Smooth muscle cell (in vitro differentiated cells): ENCODE data around the gene FAM237B. TPM values are rescaled to one million over a fixed set of nuclear protein-coding genes. Genes with fewer than 3 reads are reported as not detected.
A peak's percentile ranks its signal among the peaks of the same experiment; 100 is the strongest.
"Not testable (repeated sequence)": the region's sequence is repeated elsewhere in the genome, so short reads cannot be mapped to it uniquely, and the experiment has no call there.

Experiments used
- DNase-seq: peaks from one replicate; lab custom pipeline; 2025; ENCODE audit not compliant: unreplicated experiment; lab: John Stamatoyannopoulos, UW
- H2AFZ ChIP-seq: fragments of 200-600 bp; sonication (generic); 2 replicates; pipeline ENCODE4 v1.6.0; 2016; ENCODE audit warnings: antibody characterized with exemption, low read depth, mild to moderate bottlenecking
- H3F3A ChIP-seq: fragments of 200-600 bp; sonication (generic); 2 replicates; pipeline ENCODE4 v1.6.0; 2017; ENCODE audit warnings: antibody characterized with exemption, low read depth
- H3K27ac ChIP-seq: fragments of 200-600 bp; sonication (generic); 2 replicates; pipeline ENCODE4 v1.5.1; 2016; ENCODE audit warnings: low read depth, mild to moderate bottlenecking
- H3K27me3 ChIP-seq: fragments of 200-600 bp; sonication (generic); 2 replicates; pipeline ENCODE4 v1.6.1; 2016; ENCODE audit warnings: low read depth, mild to moderate bottlenecking
- H3K36me3 ChIP-seq: fragments of 200-600 bp; sonication (generic); 2 replicates; pipeline ENCODE4 v1.5.1; 2016; ENCODE audit warnings: low read depth
- H3K4me1 ChIP-seq: fragments of 200-600 bp; sonication (generic); 2 replicates; pipeline ENCODE4 v1.5.1; 2016; ENCODE audit warnings: low read depth
- H3K4me2 ChIP-seq: fragments of 200-600 bp; sonication (generic); 2 replicates; pipeline ENCODE4 v1.6.0; 2016; ENCODE audit warnings: mild to moderate bottlenecking
- H3K4me3 ChIP-seq: fragments of 200-600 bp; sonication (generic); 2 replicates; pipeline ENCODE4 v1.5.1; 2016; ENCODE audit warnings: mild to moderate bottlenecking
- H3K79me2 ChIP-seq: fragments of 200-600 bp; sonication (generic); 2 replicates; pipeline ENCODE4 v1.6.0; 2016; ENCODE audit warnings: low read depth, mild to moderate bottlenecking
- H3K9ac ChIP-seq: fragments of 200-600 bp; sonication (generic); 2 replicates; pipeline ENCODE4 v1.6.0; 2016; ENCODE audit warnings: low read depth
- H3K9me3 ChIP-seq: fragments of 200-600 bp; sonication (generic); replicated peaks from 2 replicates; pipeline ENCODE4 v1.5.1; 2016; ENCODE audit warnings: low read depth
- H4K20me1 ChIP-seq: fragments of 200-600 bp; sonication (generic); 2 replicates; pipeline ENCODE4 v1.6.0; 2016; ENCODE audit warnings: low read depth
- WGBS: methylation state at CpG from one replicate; pipeline ENCODE4 v1.1.7; 2016; ENCODE audit warnings: low lambda C conversion rate; 5-methylcytosine and 5-hydroxymethylcytosine counted together
- polyA plus RNA-seq: library from polyadenylated mRNA; unstranded; fragments of >200 nt; fragmentation: Nextera tagmentation; extraction: Ambion mirVana; gene quantifications from 2 replicates; pipeline ENCODE4 v1.2.1, GENCODE V29; 2016
- total RNA-seq: library from RNA; depleted of rRNA; stranded (reverse); fragments of >200 nt; gene quantifications from 2 replicates; pipeline ENCODE4 v1.2.3, GENCODE V29; 2014
- TF ChIP-seq, protein P1 (sequence below): fragments of 200-600 bp; sonication (generic); IDR thresholded peaks from 2 replicates; pipeline ENCODE4 v1.5.1; 2017; ENCODE audit warnings: borderline replicate concordance, mild to moderate bottlenecking, antibody characterized with exemption; ENCODE audit not compliant: insufficient read depth, poor library complexity, severe bottlenecking

The FAM237B gene
- total RNA-seq (not detected in 2 replicates), polyA plus RNA-seq (0.17 TPM in 1 of 2 replicates, not detected in the other)

DNA sequence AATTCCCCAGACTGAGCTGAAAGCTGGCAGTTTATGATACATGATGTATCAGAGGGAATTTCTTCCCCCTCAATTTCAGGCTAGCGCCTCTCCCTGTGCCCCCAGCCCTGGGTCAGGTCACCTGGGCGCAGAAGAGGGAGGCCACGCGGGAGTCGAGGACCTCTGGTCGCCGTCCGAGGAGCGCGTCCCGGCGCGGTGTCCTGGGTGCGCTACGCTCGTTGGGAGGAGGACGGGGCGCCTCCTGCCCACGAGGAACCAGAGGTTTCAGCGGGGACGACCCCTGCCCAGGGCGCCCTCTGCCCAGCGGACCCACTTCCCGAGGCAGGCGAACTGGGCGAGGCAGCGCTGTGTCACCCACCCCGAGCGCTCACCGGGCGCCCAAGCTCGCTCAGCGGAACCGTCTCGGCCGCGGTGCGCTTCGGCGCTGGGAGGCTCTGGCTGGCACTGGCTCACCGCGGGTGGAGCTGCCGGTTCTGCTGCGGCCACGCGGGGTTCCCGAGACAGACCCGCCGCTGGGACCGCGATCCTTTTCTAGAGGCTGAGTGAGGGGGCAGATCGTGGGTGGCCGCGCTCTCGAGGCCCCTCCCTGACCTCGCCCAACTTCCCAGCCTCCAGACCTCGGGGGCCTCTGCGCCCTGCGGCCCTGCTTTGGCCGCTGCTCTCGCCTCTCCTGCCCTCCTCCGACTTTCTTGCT lies at the start of gene FAM237B:
Gene FAM237B (minus strand): TSS at position 504 of the 694 bp plus-strand sequence. CDS start 1,556 bp downstream, outside the sequence.
- Histone ChIP-seq H3K27ac (no peak within 1 kb of the TSS), H3K9ac (no peak within 1 kb of the TSS)

DNA sequence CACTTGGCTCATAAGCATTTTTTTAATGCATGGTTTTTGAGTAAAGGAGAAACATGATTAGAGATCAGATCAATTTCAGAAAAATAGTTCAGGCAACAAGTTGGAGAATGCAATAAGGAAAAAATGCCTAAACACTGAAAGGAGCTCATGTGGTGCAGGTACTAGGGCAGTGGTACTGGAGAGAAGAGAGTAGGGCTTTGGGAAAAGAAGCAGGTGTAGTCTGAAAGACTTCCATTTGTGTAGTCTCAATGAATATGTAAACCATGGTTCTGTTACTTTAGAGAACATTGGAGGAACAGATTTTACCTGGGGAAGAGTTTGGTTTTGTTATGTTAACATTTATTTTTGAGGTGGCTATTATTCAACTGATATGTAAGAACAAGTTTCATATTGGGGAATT lies 30.9 kb upstream of the FAM237B start:
- DNase-seq = no peak
- H3K27ac ChIP-seq = no peak overlapping the region
- TF ChIP-seq, protein P1, sequence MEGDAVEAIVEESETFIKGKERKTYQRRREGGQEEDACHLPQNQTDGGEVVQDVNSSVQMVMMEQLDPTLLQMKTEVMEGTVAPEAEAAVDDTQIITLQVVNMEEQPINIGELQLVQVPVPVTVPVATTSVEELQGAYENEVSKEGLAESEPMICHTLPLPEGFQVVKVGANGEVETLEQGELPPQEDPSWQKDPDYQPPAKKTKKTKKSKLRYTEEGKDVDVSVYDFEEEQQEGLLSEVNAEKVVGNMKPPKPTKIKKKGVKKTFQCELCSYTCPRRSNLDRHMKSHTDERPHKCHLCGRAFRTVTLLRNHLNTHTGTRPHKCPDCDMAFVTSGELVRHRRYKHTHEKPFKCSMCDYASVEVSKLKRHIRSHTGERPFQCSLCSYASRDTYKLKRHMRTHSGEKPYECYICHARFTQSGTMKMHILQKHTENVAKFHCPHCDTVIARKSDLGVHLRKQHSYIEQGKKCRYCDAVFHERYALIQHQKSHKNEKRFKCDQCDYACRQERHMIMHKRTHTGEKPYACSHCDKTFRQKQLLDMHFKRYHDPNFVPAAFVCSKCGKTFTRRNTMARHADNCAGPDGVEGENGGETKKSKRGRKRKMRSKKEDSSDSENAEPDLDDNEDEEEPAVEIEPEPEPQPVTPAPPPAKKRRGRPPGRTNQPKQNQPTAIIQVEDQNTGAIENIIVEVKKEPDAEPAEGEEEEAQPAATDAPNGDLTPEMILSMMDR = no peak

More for the DNA sequence above, at the start of gene FAM237B:
- H2AFZ ChIP-seq = peak within 1 kb of the TSS; percentile 65
- no peaks in the 10 kb centered on the region for H3K4me1 ChIP-seq
- H4K20me1 ChIP-seq = no peaks in the 10 kb centered on the region
- 4% methylated on average over 57 of the region's 62 CpGs for WGBS
- no peaks in the 10 kb centered on the region for H3F3A ChIP-seq
- H3K9me3 ChIP-seq = no peaks in the 10 kb centered on the region
- no peaks in the 10 kb centered on the region for H3K36me3 ChIP-seq
- peak within 1 kb of the TSS; percentile 80 for H3K4me2 ChIP-seq
- peak within 1 kb of the TSS; percentile 40 for H3K4me3 ChIP-seq
- DNase-seq = no peak
- peaks cover 83% of the 10 kb centered on the region for H3K27me3 ChIP-seq
- H3K79me2 ChIP-seq = no peaks in the 10 kb centered on the region
- TF ChIP-seq, protein P1 = no peak

DNA sequence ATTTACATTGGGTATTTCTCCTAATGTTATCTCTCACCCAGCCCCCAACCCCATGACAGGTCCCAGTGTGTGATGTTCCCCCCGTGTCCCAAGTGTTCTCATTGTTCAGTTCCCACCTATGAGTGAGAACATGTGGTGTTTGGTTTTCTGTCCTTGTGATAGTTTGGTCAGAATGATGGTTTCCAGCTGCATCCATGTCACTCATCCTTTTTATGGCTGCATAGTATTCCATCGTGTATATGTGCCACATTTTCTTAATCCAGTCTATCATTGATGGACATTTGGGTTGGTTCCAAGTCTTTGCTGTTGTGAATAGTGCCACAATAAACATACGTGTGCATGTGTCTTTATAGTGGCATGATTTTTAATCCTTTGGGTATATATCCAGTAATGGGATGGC lies 28.9 kb upstream of the FAM237B start:
- H3K4me3 ChIP-seq, H3K9me3 ChIP-seq, H3K27me3 ChIP-seq, H3F3A ChIP-seq, H3K4me1 ChIP-seq, H3K27ac ChIP-seq, H3K9ac ChIP-seq, H3K4me2 ChIP-seq, DNase-seq, H2AFZ ChIP-seq, H3K36me3 ChIP-seq, H4K20me1 ChIP-seq: not testable (repeated sequence)
- WGBS = 97% methylated on average over 3 of the region's 3 CpGs
- H3K79me2 ChIP-seq = peaks cover 55% of the 10 kb centered on the region

More for the DNA sequence above, 30.9 kb upstream of the FAM237B start:
- H3K79me2 ChIP-seq = peaks cover 52% of the 10 kb centered on the region
- H2AFZ ChIP-seq = no peak overlapping the region
- H3K4me3 ChIP-seq = no peak overlapping the region
- H4K20me1 ChIP-seq = peaks cover 8% of the 10 kb centered on the region
- peaks cover 10% of the 10 kb centered on the region for H3K36me3 ChIP-seq
- H3K9ac ChIP-seq = no peak overlapping the region
- H3K4me2 ChIP-seq = no peak overlapping the region
- H3K9me3 ChIP-seq = peaks cover 5% of the 10 kb centered on the region
- H3K27me3 ChIP-seq = no peaks in the 10 kb centered on the region
- H3K4me1 ChIP-seq = peaks cover 6% of the 10 kb centered on the region
- H3F3A ChIP-seq = no peaks in the 10 kb centered on the region

DNA sequence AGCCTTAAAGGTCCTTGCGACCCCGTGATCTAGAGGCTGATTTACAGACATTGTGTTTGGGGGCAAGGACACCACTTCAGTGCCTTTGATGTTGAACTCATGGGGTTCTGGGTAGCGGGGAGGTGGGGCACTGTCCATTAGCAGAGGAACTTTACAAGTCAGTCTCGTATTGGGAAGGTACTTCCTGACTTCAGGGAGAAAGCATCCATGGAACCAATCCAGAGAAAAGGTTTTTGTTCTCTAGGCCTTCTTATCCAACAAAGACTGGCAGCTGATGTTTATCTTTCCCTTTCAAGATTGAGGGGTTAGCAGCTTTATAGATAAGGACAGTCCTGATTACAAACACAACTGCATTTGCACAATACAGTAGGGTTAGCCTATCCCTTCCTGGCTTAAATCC lies 28.2 kb upstream of the FAM237B start:
- peaks cover 55% of the 10 kb centered on the region for H3K79me2 ChIP-seq
- WGBS = 69% methylated on average over 4 of the region's 4 CpGs
- TF ChIP-seq, protein P1 = no peak

More for the DNA sequence above, 28.2 kb upstream of the FAM237B start:
- no peak overlapping the region for H3K9ac ChIP-seq
- peaks cover 8% of the 10 kb centered on the region for H4K20me1 ChIP-seq
- no peaks in the 10 kb centered on the region for H3K9me3 ChIP-seq
- no peaks in the 10 kb centered on the region for H3K36me3 ChIP-seq
- no peak overlapping the region for H3K4me3 ChIP-seq
- H3K4me2 ChIP-seq = no peak overlapping the region
- peaks cover 6% of the 10 kb centered on the region for H3K4me1 ChIP-seq
- no peak overlapping the region for H2AFZ ChIP-seq
- no peak overlapping the region for H3K27ac ChIP-seq
- no peak for DNase-seq
- H3F3A ChIP-seq = no peaks in the 10 kb centered on the region
- H3K27me3 ChIP-seq = no peaks in the 10 kb centered on the region
